ENCODE data around the gene GPR153. TPM values are rescaled to one million over a fixed set of nuclear protein-coding genes. Genes with fewer than 3 reads are reported as not detected.

The GPR153 gene
- total and polyA plus RNA-seq, 4 donors, result 0.37 to 5.9 (median 2.7) TPM

DNA sequence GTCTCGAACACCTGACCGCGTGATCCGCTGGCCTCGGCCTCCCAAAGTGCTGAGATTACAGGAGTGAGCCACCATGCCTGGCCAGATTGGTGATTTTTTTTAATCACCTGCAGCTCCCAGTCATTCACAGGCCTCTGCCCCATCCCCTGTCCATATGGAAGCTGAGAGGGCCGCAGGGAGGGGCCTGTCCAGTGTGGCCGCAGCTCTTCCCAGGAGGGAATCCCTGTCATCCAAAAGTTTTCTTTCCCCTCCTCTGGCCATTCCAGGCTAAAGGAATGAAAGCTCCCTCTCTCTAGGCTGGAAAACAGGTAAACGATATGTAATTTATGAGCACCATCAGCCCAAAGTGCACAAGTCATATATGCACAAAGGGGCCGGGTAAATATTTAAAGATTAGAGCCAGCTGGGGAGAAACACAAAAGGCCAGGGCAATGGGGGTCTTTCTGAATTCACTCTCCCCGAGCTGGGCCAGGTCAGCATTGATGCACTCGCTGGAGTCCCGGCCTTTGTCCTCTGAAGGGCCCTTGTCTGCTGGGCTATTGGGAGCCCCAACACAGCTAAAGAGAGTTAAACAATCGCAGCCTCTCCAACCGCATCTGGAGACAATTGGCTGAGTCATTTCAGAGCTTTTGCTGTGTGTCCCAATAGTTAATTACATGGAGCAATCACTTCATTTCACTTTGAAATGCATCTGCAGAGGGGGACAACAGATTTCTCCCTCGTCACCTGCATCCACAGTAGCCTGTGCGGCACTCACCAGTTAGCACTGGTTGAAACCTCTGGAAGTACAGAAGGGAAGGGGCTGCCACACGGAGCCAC lies 20.7 kb downstream of the GPR153 start:
- no peak for DNase-seq (ENCODE audit: low spot score)
- Histone ChIP-seq H3K27me3 (ENCODE audit: control insufficient read depth in 4 of 4, insufficient read depth in 4 of 4, low read length in 3 of 4) (peaks cover 6 to 11% (median 9%) of the 10 kb centered on the region in 4 donors), H3K4me3 (ENCODE audit: low read depth in 1 of 3, low read length in 3 of 3) (no peak overlapping the region), H3K9me3 (ENCODE audit: control insufficient read depth in 4 of 4, low read length in 3 of 4) (no peaks in the 10 kb centered on the region), H3K36me3 (ENCODE audit: control insufficient read depth in 4 of 4, insufficient read depth in 3 of 4, low read depth in 1 of 4, low read length in 3 of 4) (no peaks in the 10 kb centered on the region), H3K4me1 (ENCODE audit: control insufficient read depth in 4 of 4, insufficient read depth in 4 of 4, low read length in 3 of 4) (peaks cover 0 to 7% (median 6%) of the 10 kb centered on the region in 4 donors), H3K9ac (ENCODE audit: low read depth in 1 of 2, low read length in 2 of 2) (no peak overlapping the region), H3K27ac (ENCODE audit: low read depth in 1 of 2, low read length in 2 of 2) (no peak overlapping the region)
- 44% methylated on average over 17 of the region's 17 CpGs for WGBS
- TF ChIP-seq YY1 (IDR thresholded peaks at IDR 0.05) (no peak), TAF1 (conservative IDR thresholded peaks at IDR 0.05) (no peak), FOXA2 (IDR thresholded peaks at IDR 0.05) (no peak), EGR1 (IDR thresholded peaks at IDR 0.05; ENCODE audit: low read depth in 2 of 2) (no peak), RAD21 (IDR thresholded peaks at IDR 0.05) (no peak), NR2F2 (IDR thresholded peaks at IDR 0.05) (no peak), JUND (IDR thresholded peaks at IDR 0.05) (no peak), HNF4G (IDR thresholded peaks at IDR 0.05) (no peak), SP1 (IDR thresholded peaks at IDR 0.05) (no peak), GABPA (IDR thresholded peaks at IDR 0.05 in 1 of 2, conservative IDR thresholded peaks at IDR 0.05 in 1 of 2) (no peak), FOXA1 (IDR thresholded peaks at IDR 0.05) (no peak), RXRA (IDR thresholded peaks at IDR 0.05) (no peak), HNF4A (conservative IDR thresholded peaks at IDR 0.05) (no peak)
- TF ChIP-seq, protein P1, sequence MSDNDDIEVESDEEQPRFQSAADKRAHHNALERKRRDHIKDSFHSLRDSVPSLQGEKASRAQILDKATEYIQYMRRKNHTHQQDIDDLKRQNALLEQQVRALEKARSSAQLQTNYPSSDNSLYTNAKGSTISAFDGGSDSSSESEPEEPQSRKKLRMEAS (IDR thresholded peaks at IDR 0.05), result no peak
- TF ChIP-seq, protein P2, sequence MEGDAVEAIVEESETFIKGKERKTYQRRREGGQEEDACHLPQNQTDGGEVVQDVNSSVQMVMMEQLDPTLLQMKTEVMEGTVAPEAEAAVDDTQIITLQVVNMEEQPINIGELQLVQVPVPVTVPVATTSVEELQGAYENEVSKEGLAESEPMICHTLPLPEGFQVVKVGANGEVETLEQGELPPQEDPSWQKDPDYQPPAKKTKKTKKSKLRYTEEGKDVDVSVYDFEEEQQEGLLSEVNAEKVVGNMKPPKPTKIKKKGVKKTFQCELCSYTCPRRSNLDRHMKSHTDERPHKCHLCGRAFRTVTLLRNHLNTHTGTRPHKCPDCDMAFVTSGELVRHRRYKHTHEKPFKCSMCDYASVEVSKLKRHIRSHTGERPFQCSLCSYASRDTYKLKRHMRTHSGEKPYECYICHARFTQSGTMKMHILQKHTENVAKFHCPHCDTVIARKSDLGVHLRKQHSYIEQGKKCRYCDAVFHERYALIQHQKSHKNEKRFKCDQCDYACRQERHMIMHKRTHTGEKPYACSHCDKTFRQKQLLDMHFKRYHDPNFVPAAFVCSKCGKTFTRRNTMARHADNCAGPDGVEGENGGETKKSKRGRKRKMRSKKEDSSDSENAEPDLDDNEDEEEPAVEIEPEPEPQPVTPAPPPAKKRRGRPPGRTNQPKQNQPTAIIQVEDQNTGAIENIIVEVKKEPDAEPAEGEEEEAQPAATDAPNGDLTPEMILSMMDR (IDR thresholded peaks at IDR 0.05; ENCODE audit: low read depth, low read length, missing input control), result no peak
- TF ChIP-seq, protein P3, sequence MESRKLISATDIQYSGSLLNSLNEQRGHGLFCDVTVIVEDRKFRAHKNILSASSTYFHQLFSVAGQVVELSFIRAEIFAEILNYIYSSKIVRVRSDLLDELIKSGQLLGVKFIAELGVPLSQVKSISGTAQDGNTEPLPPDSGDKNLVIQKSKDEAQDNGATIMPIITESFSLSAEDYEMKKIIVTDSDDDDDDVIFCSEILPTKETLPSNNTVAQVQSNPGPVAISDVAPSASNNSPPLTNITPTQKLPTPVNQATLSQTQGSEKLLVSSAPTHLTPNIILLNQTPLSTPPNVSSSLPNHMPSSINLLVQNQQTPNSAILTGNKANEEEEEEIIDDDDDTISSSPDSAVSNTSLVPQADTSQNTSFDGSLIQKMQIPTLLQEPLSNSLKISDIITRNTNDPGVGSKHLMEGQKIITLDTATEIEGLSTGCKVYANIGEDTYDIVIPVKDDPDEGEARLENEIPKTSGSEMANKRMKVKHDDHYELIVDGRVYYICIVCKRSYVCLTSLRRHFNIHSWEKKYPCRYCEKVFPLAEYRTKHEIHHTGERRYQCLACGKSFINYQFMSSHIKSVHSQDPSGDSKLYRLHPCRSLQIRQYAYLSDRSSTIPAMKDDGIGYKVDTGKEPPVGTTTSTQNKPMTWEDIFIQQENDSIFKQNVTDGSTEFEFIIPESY (IDR thresholded peaks at IDR 0.05), result no peak
- TF ChIP-seq, protein P4, sequence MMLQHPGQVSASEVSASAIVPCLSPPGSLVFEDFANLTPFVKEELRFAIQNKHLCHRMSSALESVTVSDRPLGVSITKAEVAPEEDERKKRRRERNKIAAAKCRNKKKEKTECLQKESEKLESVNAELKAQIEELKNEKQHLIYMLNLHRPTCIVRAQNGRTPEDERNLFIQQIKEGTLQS (IDR thresholded peaks at IDR 0.05), result no peak
- TF ChIP-seq, protein P5, sequence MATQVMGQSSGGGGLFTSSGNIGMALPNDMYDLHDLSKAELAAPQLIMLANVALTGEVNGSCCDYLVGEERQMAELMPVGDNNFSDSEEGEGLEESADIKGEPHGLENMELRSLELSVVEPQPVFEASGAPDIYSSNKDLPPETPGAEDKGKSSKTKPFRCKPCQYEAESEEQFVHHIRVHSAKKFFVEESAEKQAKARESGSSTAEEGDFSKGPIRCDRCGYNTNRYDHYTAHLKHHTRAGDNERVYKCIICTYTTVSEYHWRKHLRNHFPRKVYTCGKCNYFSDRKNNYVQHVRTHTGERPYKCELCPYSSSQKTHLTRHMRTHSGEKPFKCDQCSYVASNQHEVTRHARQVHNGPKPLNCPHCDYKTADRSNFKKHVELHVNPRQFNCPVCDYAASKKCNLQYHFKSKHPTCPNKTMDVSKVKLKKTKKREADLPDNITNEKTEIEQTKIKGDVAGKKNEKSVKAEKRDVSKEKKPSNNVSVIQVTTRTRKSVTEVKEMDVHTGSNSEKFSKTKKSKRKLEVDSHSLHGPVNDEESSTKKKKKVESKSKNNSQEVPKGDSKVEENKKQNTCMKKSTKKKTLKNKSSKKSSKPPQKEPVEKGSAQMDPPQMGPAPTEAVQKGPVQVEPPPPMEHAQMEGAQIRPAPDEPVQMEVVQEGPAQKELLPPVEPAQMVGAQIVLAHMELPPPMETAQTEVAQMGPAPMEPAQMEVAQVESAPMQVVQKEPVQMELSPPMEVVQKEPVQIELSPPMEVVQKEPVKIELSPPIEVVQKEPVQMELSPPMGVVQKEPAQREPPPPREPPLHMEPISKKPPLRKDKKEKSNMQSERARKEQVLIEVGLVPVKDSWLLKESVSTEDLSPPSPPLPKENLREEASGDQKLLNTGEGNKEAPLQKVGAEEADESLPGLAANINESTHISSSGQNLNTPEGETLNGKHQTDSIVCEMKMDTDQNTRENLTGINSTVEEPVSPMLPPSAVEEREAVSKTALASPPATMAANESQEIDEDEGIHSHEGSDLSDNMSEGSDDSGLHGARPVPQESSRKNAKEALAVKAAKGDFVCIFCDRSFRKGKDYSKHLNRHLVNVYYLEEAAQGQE (IDR thresholded peaks at IDR 0.05), result no peak

Measured in liver (tissue), 9 donors.